Subcutaneous abdominal adipose tissue (tissue), 5 donors: ENCODE results near the gene ANKRD49.
A peak's percentile ranks its signal among the peaks of the same experiment; 100 is the strongest.
"Not testable (repeated sequence)": the region's sequence is repeated elsewhere in the genome, so short reads cannot be mapped to it uniquely, and the experiment has no call there.

Experiments
- H3K27ac ChIP-seq: one replicate; pipeline ENCODE4 v1.7.0; 2013; ENCODE audit warnings: low read depth, mild to moderate bottlenecking, inconsistent platforms, low read length, moderate library complexity
- H3K27me3 ChIP-seq, 5 donors: one replicate each; pipeline ENCODE4 v1.7.0; 2013; ENCODE audit warnings: low read length in 5 of 5, inconsistent platforms in 1 of 5; ENCODE audit not compliant: control insufficient read depth in 5 of 5, insufficient read depth in 4 of 5
- H3K36me3 ChIP-seq, 5 donors: one replicate each; pipeline ENCODE4 v1.7.0; 2013; ENCODE audit warnings: low read length in 5 of 5; ENCODE audit not compliant: control insufficient read depth in 5 of 5, insufficient read depth in 5 of 5
- H3K4me1 ChIP-seq, 5 donors: one replicate each; pipeline ENCODE4 v1.7.0; 2013; ENCODE audit warnings: low read length in 5 of 5, mild to moderate bottlenecking in 3 of 5, moderate library complexity in 1 of 5; ENCODE audit not compliant: control insufficient read depth in 5 of 5, insufficient read depth in 5 of 5
- H3K4me3 ChIP-seq, 5 donors: one replicate each; pipeline ENCODE4 v1.7.0; 2013; ENCODE audit warnings: low read length in 5 of 5, low read depth in 1 of 5
- H3K9ac ChIP-seq, 5 donors: one replicate each; pipeline ENCODE4 v1.7.0; 2013; ENCODE audit warnings: low read length in 5 of 5, mild to moderate bottlenecking in 4 of 5, moderate library complexity in 3 of 5
- H3K9me3 ChIP-seq, 5 donors: one replicate each; pipeline ENCODE4 v1.7.0; 2013; ENCODE audit warnings: low read length in 5 of 5; ENCODE audit not compliant: control insufficient read depth in 5 of 5
- donor health status: healthy.
- donor health status: healthy.
- donor health status: healthy.
- donor health status: healthy.
- donor health status: healthy.

ANKRD49 gene

DNA sequence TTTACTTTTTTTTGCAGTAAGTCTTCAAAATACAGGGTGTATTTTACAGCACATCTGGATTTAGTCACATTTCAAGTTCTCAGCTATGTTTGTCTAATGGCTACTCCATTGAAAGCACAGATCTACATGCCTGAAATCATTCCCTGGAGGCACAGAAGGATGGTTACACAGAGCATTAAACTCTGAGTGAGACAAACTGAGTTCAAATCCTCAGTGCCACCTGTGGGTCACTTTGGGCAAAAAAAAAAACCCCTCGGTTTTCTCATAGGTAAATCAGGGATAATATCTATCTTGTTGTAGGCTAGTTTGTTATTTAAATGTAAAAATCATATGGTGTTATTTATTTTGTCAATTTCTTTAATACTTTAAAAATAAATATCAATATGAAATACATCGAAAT is 7.7 kb downstream of the ANKRD49 start:
- no peaks in the 10 kb centered on the region for H3K9me3 ChIP-seq
- H3K27ac ChIP-seq: no peak overlapping the region
- H3K36me3 ChIP-seq: peaks cover 22 to 50% (median 39%) of the 10 kb centered on the region in 5 donors
- no peaks in the 10 kb centered on the region for H3K27me3 ChIP-seq
- H3K9ac ChIP-seq: no peak overlapping the region
- H3K4me1 ChIP-seq: no peaks in the 10 kb centered on the region
- no peak overlapping the region for H3K4me3 ChIP-seq

GRCh38 chr11:94504689-94505293 is 11.0 kb downstream of the ANKRD49 start:
- H3K27ac ChIP-seq: no peak overlapping the region
- no peak overlapping the region for H3K9ac ChIP-seq
- no peaks in the 10 kb centered on the region for H3K4me1 ChIP-seq
- H3K4me3 ChIP-seq: no peak overlapping the region
- no peaks in the 10 kb centered on the region for H3K27me3 ChIP-seq
- H3K36me3 ChIP-seq: peaks cover 4 to 18% (median 14%) of the 10 kb centered on the region in 5 donors
- H3K9me3 ChIP-seq: no peaks in the 10 kb centered on the region

- not testable (repeated sequence) for H3K27me3 ChIP-seq, H3K4me1 ChIP-seq, H3K27ac ChIP-seq, H3K36me3 ChIP-seq, H3K4me3 ChIP-seq, H3K9me3 ChIP-seq, H3K9ac ChIP-seq
Observed at GRCh38 chr11:94506513-94506912, 12.7 kb downstream of the ANKRD49 start.

DNA sequence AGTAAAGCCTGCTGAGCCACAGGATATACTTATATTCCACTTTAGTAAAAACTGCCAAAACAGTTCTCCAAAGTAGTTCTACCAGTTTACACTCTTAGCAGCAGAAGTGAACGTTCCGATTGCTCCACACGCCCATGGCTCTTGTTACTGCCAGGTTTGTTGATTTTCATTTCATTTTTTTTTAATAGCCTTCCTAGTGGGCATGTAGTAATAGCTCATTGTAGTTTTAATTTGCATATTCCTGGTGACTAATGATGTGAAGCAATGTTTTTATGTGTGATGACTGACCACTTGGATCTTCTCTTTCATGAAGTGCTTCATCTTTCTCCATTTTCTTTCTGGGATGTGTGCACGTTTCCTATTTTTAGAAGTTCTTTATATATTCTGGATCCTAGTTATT is 13.7 kb downstream of the ANKRD49 start:
- Histone ChIP-seq H3K9ac (no peak overlapping the region), H3K4me1 (peaks cover 2 to 8% (median 7%) of the 10 kb centered on the region in 5 donors), H3K4me3 (no peak overlapping the region), H3K36me3 (no peaks in the 10 kb centered on the region), H3K27ac (no peak overlapping the region), H3K9me3 (no peaks in the 10 kb centered on the region), H3K27me3 (no peaks in the 10 kb centered on the region)

- Histone ChIP-seq H3K9ac (peak within 1 kb of the TSS in 4 of 5 donors; percentile 1 to 72 (median 62)), H3K27ac (no peak within 1 kb of the TSS), H3K4me1 (peaks cover 2 to 14% (median 12%) of the 10 kb centered on the region in 5 donors)
Observed at GRCh38 chr11:94511932-94512781, 18.4 kb downstream of the ANKRD49 start, which contains the start of gene C11orf97. Gene C11orf97 (plus strand): TSS chr11:94512461. CDS start chr11:94512529, 68 bp downstream.

GRCh38 chr11:94513091-94513490 is 19.3 kb downstream of the ANKRD49 start:
- no peaks in the 10 kb centered on the region for H3K36me3 ChIP-seq
- H3K4me3 ChIP-seq: peak overlapping the region in 2 of 5 donors; percentile 66 to 80
- H3K9ac ChIP-seq: no peak overlapping the region
- H3K27me3 ChIP-seq: no peaks in the 10 kb centered on the region
- H3K9me3 ChIP-seq: no peaks in the 10 kb centered on the region
- peaks cover 2 to 14% (median 12%) of the 10 kb centered on the region in 5 donors for H3K4me1 ChIP-seq
- no peak overlapping the region for H3K27ac ChIP-seq

More at GRCh38 chr11:94511932-94512781, 18.4 kb downstream of the ANKRD49 start, which contains the start of gene C11orf97:
- Histone ChIP-seq H3K27me3 (no peaks in the 10 kb centered on the region), H3K4me3 (peak within 1 kb of the TSS; percentile 66 to 83 (median 80)), H3K36me3 (no peaks in the 10 kb centered on the region), H3K9me3 (no peaks in the 10 kb centered on the region)

DNA sequence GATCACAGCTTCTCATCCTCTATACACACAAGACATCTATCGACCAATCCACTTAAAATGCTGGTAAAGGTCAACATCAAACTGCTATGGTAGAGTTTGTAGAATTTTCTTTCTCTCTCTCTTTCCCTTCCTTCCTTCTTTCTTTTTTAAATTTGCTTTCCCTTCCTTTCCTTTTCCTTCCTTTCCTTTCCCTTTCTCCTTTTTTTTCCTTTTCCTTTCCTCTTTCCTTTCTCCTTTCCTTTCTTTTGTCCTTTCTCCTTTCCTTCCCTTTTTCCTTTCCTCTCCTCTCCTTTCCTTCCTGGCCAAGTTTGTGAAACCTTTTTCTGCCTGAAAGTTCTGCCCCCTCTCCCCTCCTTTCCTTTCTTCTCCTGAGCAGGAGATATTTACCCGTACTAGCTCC is 21.6 kb downstream of the ANKRD49 start:
- H3K9ac ChIP-seq: no peak overlapping the region
- no peak overlapping the region for H3K4me3 ChIP-seq
- no peaks in the 10 kb centered on the region for H3K9me3 ChIP-seq
- no peaks in the 10 kb centered on the region for H3K27me3 ChIP-seq
- H3K27ac ChIP-seq: no peak overlapping the region
- H3K4me1 ChIP-seq: peaks cover 2 to 16% (median 13%) of the 10 kb centered on the region in 5 donors
- no peaks in the 10 kb centered on the region for H3K36me3 ChIP-seq

DNA sequence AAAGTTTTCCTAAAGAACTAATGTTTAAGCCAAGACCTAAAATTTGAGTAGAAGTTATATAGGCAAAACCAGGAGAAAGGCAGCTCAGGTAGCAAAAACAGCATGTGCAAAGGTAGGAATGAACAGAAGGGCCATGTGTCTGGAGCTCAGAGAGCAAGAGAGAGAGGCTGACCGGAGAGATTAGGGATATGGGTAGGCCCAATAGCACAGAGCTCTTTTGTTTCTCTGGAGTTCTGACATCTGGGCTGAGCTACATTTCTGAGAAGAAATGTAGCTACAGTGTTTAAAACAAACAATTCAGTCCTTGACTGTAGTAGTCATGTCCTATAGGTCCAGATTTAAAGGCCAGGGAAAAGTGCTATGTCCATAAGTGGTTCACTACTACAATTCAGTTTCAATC is 22.9 kb downstream of the ANKRD49 start:
- no peak overlapping the region for H3K27ac ChIP-seq
- H3K36me3 ChIP-seq: no peaks in the 10 kb centered on the region
- H3K4me1 ChIP-seq: peaks cover 2 to 16% (median 13%) of the 10 kb centered on the region in 5 donors
- H3K9ac ChIP-seq: no peak overlapping the region
- no peaks in the 10 kb centered on the region for H3K27me3 ChIP-seq
- H3K9me3 ChIP-seq: no peaks in the 10 kb centered on the region
- H3K4me3 ChIP-seq: no peak overlapping the region

DNA sequence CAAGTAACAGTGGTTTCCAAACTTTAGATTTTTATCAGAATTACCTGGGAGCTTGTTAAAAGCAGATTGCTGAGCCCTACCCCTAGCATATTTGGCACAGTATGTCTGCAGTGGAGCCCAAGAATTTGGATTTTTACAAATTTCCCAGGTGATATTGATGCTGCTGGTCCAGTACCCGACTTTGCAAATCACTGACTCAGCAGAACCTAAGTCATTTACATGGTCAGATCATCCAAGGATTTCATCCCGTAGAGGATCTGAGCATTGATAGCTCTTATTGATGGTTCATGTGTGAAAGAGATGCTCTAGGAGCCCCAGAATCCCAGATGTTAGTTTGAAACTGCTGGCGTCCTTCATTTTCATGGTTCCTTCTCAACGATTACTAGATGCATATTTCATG is 24.5 kb downstream of the ANKRD49 start:
- Histone ChIP-seq H3K9ac (no peak overlapping the region), H3K9me3 (no peaks in the 10 kb centered on the region), H3K4me3 (no peak overlapping the region), H3K27me3 (no peaks in the 10 kb centered on the region), H3K4me1 (peaks cover 0 to 3% (median 0%) of the 10 kb centered on the region in 5 donors), H3K36me3 (no peaks in the 10 kb centered on the region), H3K27ac (no peak overlapping the region)

- Histone ChIP-seq H3K27ac (no peak overlapping the region), H3K36me3 (no peaks in the 10 kb centered on the region), H3K4me1 (peaks cover 0 to 3% (median 0%) of the 10 kb centered on the region in 5 donors), H3K4me3 (no peak overlapping the region), H3K9ac (peak overlapping the region in 1 of 5 donors; percentile 49), H3K27me3 (no peaks in the 10 kb centered on the region), H3K9me3 (no peaks in the 10 kb centered on the region)
Observed at GRCh38 chr11:94519478-94520084, 25.8 kb downstream of the ANKRD49 start.
